Keratinocyte (primary cell): ENCODE data around the gene PGM1. TPM values are rescaled to one million over a fixed set of nuclear protein-coding genes. Genes with fewer than 3 reads are reported as not detected.

Experiments used
- DNase-seq: peaks from one replicate; pipeline ENCODE4 v3.0.0-alpha.2; 2011; ENCODE audit warnings: low read depth, missing footprints, low spot score
- FAIRE-seq: peaks from 2 replicates; lab custom pipeline; 2011; peaks lifted over from hg19 to GRCh38; lab: Jason Lieb, UNC
- H2AFZ ChIP-seq: 2 replicates; pipeline ENCODE4 v1.6.0; 2012; ENCODE audit warnings: low read length, control low read depth, inconsistent platforms; ENCODE audit not compliant: control insufficient read depth
- H3K27ac ChIP-seq: 2 replicates; pipeline ENCODE4 v1.5.1; 2011; ENCODE audit warnings: low read length; ENCODE audit not compliant: control insufficient read depth, insufficient read depth
- H3K27me3 ChIP-seq: 3 replicates; pipeline ENCODE4 v1.6.0; 2011; ENCODE audit warnings: low read length; ENCODE audit not compliant: control insufficient read depth, insufficient read depth; ENCODE audit errors: extremely low read depth
- H3K36me3 ChIP-seq, 2 experiments: 2 replicates in 1 of 2; 3 replicates in 1 of 2; pipeline ENCODE4 v1.5.1; 2011; ENCODE audit warnings: low read length in 2 of 2, mild to moderate bottlenecking in 1 of 2; ENCODE audit not compliant: control insufficient read depth in 2 of 2, insufficient read depth in 2 of 2; ENCODE audit errors: extremely low read depth in 1 of 2
- H3K4me1 ChIP-seq: 3 replicates; pipeline ENCODE4 v1.5.1; 2011; ENCODE audit warnings: low read length; ENCODE audit not compliant: control insufficient read depth, insufficient read depth; ENCODE audit errors: extremely low read depth
- H3K4me2 ChIP-seq: 3 replicates; pipeline ENCODE4 v1.6.0; 2011; ENCODE audit warnings: low read depth, low read length; ENCODE audit not compliant: control insufficient read depth, insufficient read depth; ENCODE audit errors: extremely low read depth
- H3K4me3 ChIP-seq, 3 experiments: fragments of 200-600 bp in 1 of 3; sonication (generic) in 1 of 3; 2 replicates in 2 of 3; 3 replicates in 1 of 3; pipeline ENCODE4 v1.5.1; 2011 to 2016; ENCODE audit warnings: low read length in 3 of 3, mild to moderate bottlenecking in 3 of 3, control low read depth in 2 of 3, inconsistent platforms in 1 of 3, low read depth in 1 of 3, mixed read lengths in 1 of 3, mixed run types in 1 of 3, moderate library complexity in 1 of 3; ENCODE audit not compliant: control insufficient read depth in 2 of 3, insufficient read depth in 2 of 3; ENCODE audit errors: extremely low read depth in 1 of 3
- H3K79me2 ChIP-seq: 2 replicates; pipeline ENCODE4 v1.6.0; 2012; ENCODE audit warnings: low read length; ENCODE audit not compliant: control insufficient read depth, insufficient read depth
- H3K9ac ChIP-seq: 3 replicates; pipeline ENCODE4 v1.6.0; 2011; ENCODE audit warnings: low read length; ENCODE audit not compliant: control insufficient read depth, insufficient read depth; ENCODE audit errors: extremely low read depth
- H3K9me1 ChIP-seq: 3 replicates; pipeline ENCODE4 v1.6.0; 2011; ENCODE audit warnings: low read length; ENCODE audit not compliant: control insufficient read depth, insufficient read depth; ENCODE audit errors: extremely low read depth
- H3K9me3 ChIP-seq: 2 replicates; pipeline ENCODE4 v1.5.1; 2012; ENCODE audit warnings: low read depth, low read length; ENCODE audit not compliant: control insufficient read depth
- H4K20me1 ChIP-seq: 3 replicates; pipeline ENCODE4 v1.6.0; 2011; ENCODE audit warnings: low read length; ENCODE audit not compliant: control insufficient read depth, insufficient read depth; ENCODE audit errors: extremely low read depth
- CTCF ChIP-seq, 3 experiments: IDR thresholded peaks in 1 of 3; conservative IDR thresholded peaks in 1 of 3; optimal IDR thresholded peaks in 1 of 3; 2 replicates in 2 of 3; 3 replicates in 1 of 3; pipeline versions ENCODE3 to v1.5.1; 2011; ENCODE audit warnings: low read length in 3 of 3, mild to moderate bottlenecking in 3 of 3, moderate library complexity in 2 of 3, control low read depth in 1 of 3, inconsistent platforms in 1 of 3; ENCODE audit not compliant: insufficient read depth in 2 of 3; ENCODE audit errors: extremely low read depth in 1 of 3
- EZH2 ChIP-seq: IDR thresholded peaks from one replicate; pipeline ENCODE4 v1.6.1; 2012; ENCODE audit warnings: inconsistent platforms, mild to moderate bottlenecking, low read length, moderate library complexity
- dilution Hi-C: fragments of 300-500 bp; cut with MboI; formaldehyde crosslinking; loops from one replicate; pipeline ENCODE4 v1.7.0; 2020; ENCODE audit warnings: low sequenced_read_pairs; ENCODE audit not compliant: extremely low pct_ligation_motif_present
- polyA plus RNA-seq, 5 experiments: library from polyadenylated mRNA; depleted of rRNA in 3 of 5; stranded (reverse) in 3 of 5; stranded (forward) in 1 of 5; unstranded in 1 of 5; fragments of >200 nt; gene quantifications; 1 replicate in 1 of 5; 2 replicates in 3 of 5; 3 replicates in 1 of 5; pipeline versions ENCODE4 v1.2.1 to v1.2.3, GENCODE V29; 2011 to 2012; ENCODE audit warnings: missing spikeins in 2 of 5, low read depth in 1 of 5, low replicate concordance in 1 of 5

PGM1 gene
- polyA plus RNA-seq, 1 donor (not counting 4 experiments of a cell fraction or from before 2014, with no cell fraction given): 38.9 TPM

- DNase-seq: no peak
- Histone ChIP-seq H3K36me3 (no peaks in the 10 kb centered on the region), H3K4me2 (no peak overlapping the region), H3K79me2 (no peaks in the 10 kb centered on the region), H3K4me3 (no peak overlapping the region), H3K27me3 (no peaks in the 10 kb centered on the region), H3K9ac (no peak overlapping the region), H3K9me1 (no peaks in the 10 kb centered on the region), H2AFZ (no peak overlapping the region), H4K20me1 (no peaks in the 10 kb centered on the region), H3K9me3 (no peaks in the 10 kb centered on the region), H3K27ac (no peak overlapping the region), H3K4me1 (no peaks in the 10 kb centered on the region)
- FAIRE-seq: no peak
- TF ChIP-seq CTCF (optimal IDR thresholded peaks at IDR 0.05 in 1 of 3, IDR thresholded peaks at IDR 0.05 in 1 of 3, conservative IDR thresholded peaks at IDR 0.05 in 1 of 3; ENCODE audit: extremely low read depth in 1 of 3, insufficient read depth in 2 of 3, low read length in 3 of 3) (no peak), EZH2 (no peak)
- dilution Hi-C loops: no loop called here
Measured at GRCh38 chr1:63563745-63564144, 29.5 kb upstream of the PGM1 start.

GRCh38 chr1:63569068-63569467 is 24.1 kb upstream of the PGM1 start:
- FAIRE-seq: no peak
- no peaks in the 10 kb centered on the region for H3K36me3 ChIP-seq
- H3K9me1 ChIP-seq: no peaks in the 10 kb centered on the region
- no peaks in the 10 kb centered on the region for H3K27me3 ChIP-seq
- no peaks in the 10 kb centered on the region for H3K79me2 ChIP-seq
- no peak for DNase-seq
- H3K4me3 ChIP-seq: no peak overlapping the region
- dilution Hi-C loops: no loop called here
- H3K9me3 ChIP-seq: no peaks in the 10 kb centered on the region
- H3K4me2 ChIP-seq: no peak overlapping the region
- no peak overlapping the region for H3K27ac ChIP-seq
- no peaks in the 10 kb centered on the region for H3K4me1 ChIP-seq
- TF ChIP-seq EZH2: no peak
- TF ChIP-seq CTCF (optimal IDR thresholded peaks at IDR 0.05 in 1 of 3, IDR thresholded peaks at IDR 0.05 in 1 of 3, conservative IDR thresholded peaks at IDR 0.05 in 1 of 3; ENCODE audit: extremely low read depth in 1 of 3, insufficient read depth in 2 of 3, low read length in 3 of 3): no peak
- no peak overlapping the region for H2AFZ ChIP-seq
- H3K9ac ChIP-seq: no peak overlapping the region
- no peaks in the 10 kb centered on the region for H4K20me1 ChIP-seq
